Right cardiac atrium (tissue), 5 donors: ENCODE data around the gene GUF1. TPM values are rescaled to one million over a fixed set of nuclear protein-coding genes. Genes with fewer than 3 reads are reported as not detected.
A peak's percentile ranks its signal among the peaks of the same experiment; 100 is the strongest.

ENCODE experiments used
- ATAC-seq, 2 donors: fragments of 200-7000 bp; cut with Tn5 transposase; one replicate each; pipeline versions ENCODE4 v1.8.0 to v1.9.1; 2020; ENCODE audit warnings: moderate library complexity in 2 of 2, mild to moderate bottlenecking in 1 of 2
- DNase-seq, 3 donors: peaks; one replicate each; pipeline ENCODE4 v3.0.0-alpha.2; 2020
- H3K27ac ChIP-seq: one replicate; pipeline ENCODE4 v1.5.1; 2013; ENCODE audit warnings: mild to moderate bottlenecking, low read length, control low read depth, moderate library complexity
- H3K27me3 ChIP-seq: one replicate; pipeline ENCODE4 v1.6.1; 2013; ENCODE audit not compliant: control insufficient read depth, insufficient read depth
- H3K4me1 ChIP-seq: one replicate; pipeline ENCODE4 v1.6.1; 2013; ENCODE audit warnings: low read length; ENCODE audit not compliant: control insufficient read depth, insufficient read depth
- H3K4me3 ChIP-seq: one replicate; pipeline ENCODE4 v1.5.1; 2013; ENCODE audit warnings: low read length, control low read depth
- H3K9me3 ChIP-seq: one replicate; pipeline ENCODE4 v1.6.1; 2013; ENCODE audit warnings: low read length; ENCODE audit not compliant: control insufficient read depth
- WGBS: extraction: QIAGEN DNeasy Blood & Tissue Kit; methylation state at CpG from one replicate; pipeline ENCODE4 v1.1.7; 2013; 5-methylcytosine and 5-hydroxymethylcytosine counted together
- intact Hi-C, 4 donors: fragments of 100-400 bp; cut with DNase I; formaldehyde crosslinking; loops; one replicate each; pipeline versions ENCODE4 v1.11.0 to v1.14.0; 2022 to 2023
- long read RNA-seq, 4 donors: library from polyadenylated mRNA; unstranded; transcript quantifications; one replicate each; pipeline ENCODE4 v2.0.0, GENCODE V29; 2020 to 2021
- polyA plus RNA-seq: library from polyadenylated mRNA; stranded (reverse); fragments of 200-250 nt; gene quantifications from one replicate; pipeline ENCODE4 v1.2.3, GENCODE V29; 2013
- total RNA-seq, 4 donors: library from RNA; stranded (reverse); fragmentation: NEBNext Ultra II Directional; extraction: Animal tissue kit (Norgen Biotek cat#: 25700); gene quantifications; one replicate each; pipeline ENCODE4 v1.2.1, GENCODE V29; 2021
- donor health status: healthy with polysubstance abuse.
- donor health status: DM: no; HTN: yes; CAD: no.
- donor health status: DM: no; HTN: no; CAD: no.
- donor health status: DM: no; HTN: yes; CAD: no; lungs with severe emphysema.
- donor health status: DM: yes; HTN: yes; CAD: no.

The GUF1 gene, protein sequence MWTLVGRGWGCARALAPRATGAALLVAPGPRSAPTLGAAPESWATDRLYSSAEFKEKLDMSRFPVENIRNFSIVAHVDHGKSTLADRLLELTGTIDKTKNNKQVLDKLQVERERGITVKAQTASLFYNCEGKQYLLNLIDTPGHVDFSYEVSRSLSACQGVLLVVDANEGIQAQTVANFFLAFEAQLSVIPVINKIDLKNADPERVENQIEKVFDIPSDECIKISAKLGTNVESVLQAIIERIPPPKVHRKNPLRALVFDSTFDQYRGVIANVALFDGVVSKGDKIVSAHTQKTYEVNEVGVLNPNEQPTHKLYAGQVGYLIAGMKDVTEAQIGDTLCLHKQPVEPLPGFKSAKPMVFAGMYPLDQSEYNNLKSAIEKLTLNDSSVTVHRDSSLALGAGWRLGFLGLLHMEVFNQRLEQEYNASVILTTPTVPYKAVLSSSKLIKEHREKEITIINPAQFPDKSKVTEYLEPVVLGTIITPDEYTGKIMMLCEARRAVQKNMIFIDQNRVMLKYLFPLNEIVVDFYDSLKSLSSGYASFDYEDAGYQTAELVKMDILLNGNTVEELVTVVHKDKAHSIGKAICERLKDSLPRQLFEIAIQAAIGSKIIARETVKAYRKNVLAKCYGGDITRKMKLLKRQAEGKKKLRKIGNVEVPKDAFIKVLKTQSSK
- 10 to 100 TPM; 13.7 to 18.8 (median 16.9) TPM for total RNA-seq
- 13.5 TPM for polyA plus RNA-seq
- long read RNA-seq, donor 1, full-length matches to known transcripts, result 12 of 28 reads
- long read RNA-seq, donor 1, partial matches to known transcripts, result 3 of 28 reads
- long read RNA-seq, donor 1, other reads (novel, unspliced or antisense), result 13 of 28 reads
- long read RNA-seq, donor 2, full-length matches to known transcripts, result 5 of 8 reads
- long read RNA-seq, donor 2, partial matches to known transcripts, result 0 of 8 reads
- long read RNA-seq, donor 2, other reads (novel, unspliced or antisense), result 3 of 8 reads
- long read RNA-seq, donor 3, full-length matches to known transcripts, result 23 of 41 reads
- long read RNA-seq, donor 3, partial matches to known transcripts, result 5 of 41 reads
- long read RNA-seq, donor 3, other reads (novel, unspliced or antisense), result 13 of 41 reads
- long read RNA-seq, donor 4, full-length matches to known transcripts, result 5 of 9 reads
- long read RNA-seq, donor 4, partial matches to known transcripts, result 0 of 9 reads
- long read RNA-seq, donor 4, other reads (novel, unspliced or antisense), result 4 of 9 reads

DNA sequence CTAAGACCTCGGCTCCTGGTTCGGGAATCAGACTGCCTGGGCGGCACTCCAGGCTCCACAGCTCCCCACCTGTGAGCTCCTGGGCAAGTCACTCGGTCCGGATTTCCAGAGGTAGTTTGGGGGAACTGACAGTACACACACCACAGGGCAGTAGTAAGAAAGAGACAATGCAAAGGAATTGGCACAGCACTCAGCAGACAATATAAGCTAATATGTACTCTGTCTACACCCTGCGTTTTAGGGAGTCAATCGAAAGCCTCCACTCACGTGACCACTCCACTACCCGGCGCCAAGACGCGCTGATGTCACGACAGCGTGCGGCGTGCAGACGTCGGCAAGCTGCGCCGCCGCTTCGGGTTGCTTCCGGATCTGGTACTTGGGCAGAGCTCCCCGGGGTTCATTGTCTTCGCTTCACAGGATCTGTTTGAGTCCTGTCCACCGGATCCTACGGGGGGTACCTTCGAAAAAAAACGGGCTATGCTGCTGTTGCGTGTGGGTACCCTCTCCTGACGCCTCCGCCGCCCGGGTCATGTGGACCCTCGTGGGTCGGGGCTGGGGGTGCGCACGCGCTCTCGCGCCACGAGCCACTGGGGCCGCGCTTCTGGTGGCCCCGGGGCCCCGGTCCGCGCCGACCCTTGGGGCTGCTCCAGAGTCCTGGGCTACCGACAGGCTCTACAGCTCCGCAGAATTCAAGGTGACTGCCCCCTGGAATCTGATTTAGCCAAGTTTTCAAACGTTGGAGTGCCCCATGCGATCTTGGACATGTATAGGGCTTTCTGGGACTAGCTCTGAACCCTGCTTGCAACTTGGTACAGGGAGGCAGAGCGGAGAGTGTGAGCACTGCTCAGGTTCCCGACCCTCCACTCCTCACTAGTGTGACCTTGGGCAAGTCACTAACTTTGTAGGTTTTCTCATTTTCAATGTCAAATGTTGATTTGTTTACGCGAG is at the start of gene GUF1:
GUF1 (plus strand) TSS at position 327 of the 948 bp plus-strand sequence; CDS start at position 530, 203 bp downstream.
- under 1% methylated on average over 57 of the region's 57 CpGs for WGBS
- intact Hi-C loops, result no loop called here

DNA sequence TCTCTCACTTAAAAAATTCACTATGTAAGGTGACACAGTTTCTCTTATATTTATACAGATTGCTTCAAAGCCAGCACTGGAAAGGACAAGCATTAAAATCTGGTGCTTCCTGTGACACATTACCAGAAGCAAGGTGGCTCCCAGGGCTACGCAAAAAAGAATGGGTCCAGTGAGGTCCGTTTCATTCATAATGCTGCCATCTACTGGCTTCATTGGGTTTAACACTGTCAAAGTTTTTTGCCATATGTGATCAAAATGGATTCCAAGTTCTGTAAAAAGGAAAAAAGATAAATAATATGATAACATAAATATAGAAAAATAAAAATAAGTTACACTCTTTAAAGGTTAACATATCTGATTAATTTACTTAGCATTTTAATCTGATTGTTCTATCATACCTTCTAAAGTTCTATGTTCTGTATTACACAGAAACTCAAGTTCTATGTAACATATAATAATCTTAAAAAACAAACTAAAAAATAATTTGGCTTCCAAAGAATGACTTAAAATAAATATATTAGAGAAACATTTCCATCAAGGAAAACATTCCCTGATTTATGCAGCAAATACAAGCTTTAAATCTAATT is 48.8 kb upstream of the GUF1 start:
- Histone ChIP-seq H3K9me3 (no peaks in the 10 kb centered on the region), H3K4me1 (no peaks in the 10 kb centered on the region), H3K4me3 (no peak overlapping the region), H3K27me3 (no peaks in the 10 kb centered on the region), H3K27ac (no peak overlapping the region)
- 3% methylated on average over 2 of the region's 2 CpGs for WGBS
- intact Hi-C loops, result loop anchor here in 2 of 4 donors (10.0 kb wide), 1 partner anchor 1495 kb away; no protein-coding TSS in a partner anchor
- DNase-seq (peak in 2 of 3 donors; percentile 15 to 47), ATAC-seq (peak in 1 of 2 donors; percentile 62)

More for the DNA sequence above, at the start of gene GUF1:
- DNase-seq (peak; percentile 92 to 96 (median 95)), ATAC-seq (peak; percentile 99)
- no peaks in the 10 kb centered on the region for H3K9me3 ChIP-seq
- peak within 1 kb of the TSS; percentile 92 for H3K27ac ChIP-seq
- peak within 1 kb of the TSS; percentile 85 for H3K4me3 ChIP-seq
- no peaks in the 10 kb centered on the region for H3K27me3 ChIP-seq
- no peaks in the 10 kb centered on the region for H3K4me1 ChIP-seq

DNA sequence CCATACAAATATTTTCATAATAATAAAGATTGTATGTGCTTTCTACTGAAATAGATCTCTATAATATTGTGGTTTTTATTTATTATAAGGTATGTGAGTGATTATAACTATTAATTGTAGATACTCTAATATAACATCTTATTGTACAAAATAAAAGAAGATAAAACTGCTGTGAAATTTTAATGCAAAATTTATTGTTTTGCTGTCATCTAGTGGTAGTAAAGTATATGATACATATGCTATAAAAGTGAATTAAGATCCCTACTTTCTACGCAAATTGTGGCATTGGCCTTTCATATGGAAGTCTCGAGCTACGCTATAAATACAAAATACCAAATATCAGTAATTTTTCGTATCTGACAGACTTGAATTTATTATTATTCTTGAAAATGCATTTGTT is 46.1 kb upstream of the GUF1 start:
- H3K27me3 ChIP-seq, result no peaks in the 10 kb centered on the region
- DNase-seq (no peak), ATAC-seq (no peak)
- no peak overlapping the region for H3K4me3 ChIP-seq
- no peak overlapping the region for H3K27ac ChIP-seq
- intact Hi-C loops, result no loop called here
- 67% methylated on average over 4 of the region's 4 CpGs for WGBS
- H3K9me3 ChIP-seq, result no peaks in the 10 kb centered on the region
- no peaks in the 10 kb centered on the region for H3K4me1 ChIP-seq

DNA sequence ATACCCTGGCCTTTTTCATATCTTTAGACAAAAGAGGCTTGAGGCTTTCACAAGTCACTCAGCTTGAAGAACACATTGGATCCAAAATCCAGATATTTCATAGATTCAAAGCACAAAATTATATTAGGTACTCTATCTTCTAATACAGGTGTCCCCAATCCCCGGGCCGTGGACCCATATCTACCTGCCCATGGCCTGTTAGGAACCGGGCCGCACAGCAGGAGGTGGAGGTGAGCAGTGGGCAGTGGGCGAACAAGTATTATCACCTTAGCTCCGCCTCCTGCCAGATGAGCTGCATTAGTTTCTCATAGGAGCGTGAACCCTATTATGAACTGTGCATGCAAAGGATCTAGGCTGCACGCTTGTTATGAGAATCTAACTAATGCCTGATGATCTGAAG is 45.5 kb upstream of the GUF1 start:
- Histone ChIP-seq H3K27ac (no peak overlapping the region), H3K27me3 (no peaks in the 10 kb centered on the region), H3K4me1 (no peaks in the 10 kb centered on the region), H3K4me3 (no peak overlapping the region), H3K9me3 (no peaks in the 10 kb centered on the region)
- 78% methylated on average over 8 of the region's 8 CpGs for WGBS
- intact Hi-C loops, result no loop called here
- DNase-seq (no peak), ATAC-seq (no peak)

DNA sequence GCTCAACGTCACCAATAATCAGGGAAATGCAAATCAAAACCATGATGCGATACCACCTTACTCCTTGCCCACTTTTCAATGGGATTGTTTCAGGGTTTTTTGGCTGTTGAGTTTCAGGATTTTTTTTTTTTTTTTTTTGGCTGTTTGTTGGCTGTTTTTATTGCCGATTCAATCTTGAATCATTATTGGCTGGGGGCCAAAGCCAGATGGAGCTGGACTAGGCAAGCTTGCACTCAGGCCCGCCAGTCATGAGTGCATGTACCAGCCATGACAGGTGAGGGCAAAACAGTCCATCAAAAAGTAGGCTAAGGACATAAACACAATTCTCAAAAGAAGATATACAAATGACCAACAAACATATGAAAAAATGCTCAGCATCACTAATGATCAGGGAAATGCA is 40.1 kb upstream of the GUF1 start:
- intact Hi-C loops, result no loop called here
- Histone ChIP-seq H3K9me3 (no peaks in the 10 kb centered on the region), H3K4me1 (no peaks in the 10 kb centered on the region), H3K27me3 (no peaks in the 10 kb centered on the region), H3K4me3 (no peak overlapping the region), H3K27ac (no peak overlapping the region)
- ATAC-seq, result no peak
- peak in 1 of 3 donors; percentile 34 for DNase-seq
- WGBS, result 84% methylated on average over 4 of the region's 4 CpGs

DNA sequence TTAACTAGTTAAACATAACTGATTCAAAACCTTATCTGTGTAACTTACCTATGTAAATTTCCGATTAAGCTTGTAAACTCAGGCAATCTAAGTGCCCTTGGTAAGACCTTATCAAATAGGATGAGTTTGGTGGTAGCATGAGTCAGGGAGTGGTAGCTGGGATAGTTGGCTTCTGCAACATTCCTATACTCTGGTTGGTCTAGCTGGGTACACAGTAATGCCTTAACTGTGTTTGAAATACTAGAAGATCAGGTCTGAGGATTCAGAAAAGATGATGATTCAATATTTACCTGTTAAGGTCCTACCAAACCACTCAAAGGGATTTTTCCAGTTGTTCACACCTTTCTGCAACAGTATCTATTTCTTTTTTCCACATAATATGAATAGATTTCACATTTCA is 32.1 kb upstream of the GUF1 start:
- Histone ChIP-seq H3K4me3 (no peak overlapping the region), H3K27ac (no peak overlapping the region), H3K27me3 (no peaks in the 10 kb centered on the region), H3K9me3 (no peaks in the 10 kb centered on the region), H3K4me1 (no peaks in the 10 kb centered on the region)
- intact Hi-C loops, result no loop called here
- no peak for DNase-seq
- WGBS, result 74% methylated on average over 1 of the region's 1 CpG
- ATAC-seq, result no peak

DNA sequence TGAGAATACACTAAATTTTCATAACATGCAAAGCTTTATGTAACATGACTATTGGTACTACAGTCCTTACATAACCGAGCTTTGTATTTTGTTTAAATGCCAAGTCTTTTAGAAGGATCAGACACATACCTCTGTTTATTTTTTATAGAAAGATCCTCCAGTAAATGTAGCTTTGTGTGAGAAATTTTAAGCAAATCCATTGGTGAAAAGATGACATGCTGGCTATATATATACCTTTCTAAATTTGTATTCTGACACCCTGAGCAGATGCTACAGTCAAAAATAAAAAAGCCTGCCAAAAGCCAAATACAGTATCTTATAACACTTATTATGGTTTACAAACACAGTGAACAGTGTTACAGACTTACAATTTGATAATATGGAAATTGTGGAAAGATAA is 26.8 kb upstream of the GUF1 start, which contains the start of gene YIPF7:
YIPF7 (minus strand) TSS at position 201 of the 400 bp plus-strand sequence. CDS start 1,525 bp downstream, outside the sequence.
- WGBS, result 55% methylated on average over 1 of the region's 1 CpG
- no peak within 1 kb of the TSS for H3K27ac ChIP-seq
- no peak within 1 kb of the TSS for H3K4me3 ChIP-seq
- no peaks in the 10 kb centered on the region for H3K4me1 ChIP-seq
- no peaks in the 10 kb centered on the region for H3K27me3 ChIP-seq
- intact Hi-C loops, result no loop called here
- ATAC-seq, result no peak
- DNase-seq, result no peak
- H3K9me3 ChIP-seq, result no peaks in the 10 kb centered on the region

DNA sequence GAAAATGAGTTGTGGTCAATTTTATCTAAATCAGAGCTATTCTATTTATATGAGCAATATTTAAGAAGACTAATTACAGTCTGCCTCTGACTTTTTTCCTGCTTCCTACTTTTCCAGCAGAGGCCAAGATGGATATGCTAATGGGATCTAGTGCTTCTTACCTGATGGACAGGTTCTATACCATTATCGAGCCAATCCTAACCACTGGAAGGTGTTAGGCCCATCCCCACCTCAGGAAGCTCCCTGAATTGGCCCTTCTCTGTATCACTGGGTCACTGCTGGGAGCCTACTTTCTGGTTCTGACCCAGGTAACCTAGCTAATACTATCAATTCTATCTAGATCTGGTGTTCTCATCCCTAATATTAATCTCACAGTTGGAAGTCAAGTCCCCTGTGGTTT is 26.2 kb upstream of the GUF1 start:
- WGBS, result 71% methylated on average over 1 of the region's 1 CpG
- Histone ChIP-seq H3K4me3 (no peak overlapping the region), H3K27ac (no peak overlapping the region), H3K4me1 (no peaks in the 10 kb centered on the region), H3K27me3 (no peaks in the 10 kb centered on the region), H3K9me3 (no peaks in the 10 kb centered on the region)
- ATAC-seq, result no peak
- intact Hi-C loops, result no loop called here
- DNase-seq, result no peak

DNA sequence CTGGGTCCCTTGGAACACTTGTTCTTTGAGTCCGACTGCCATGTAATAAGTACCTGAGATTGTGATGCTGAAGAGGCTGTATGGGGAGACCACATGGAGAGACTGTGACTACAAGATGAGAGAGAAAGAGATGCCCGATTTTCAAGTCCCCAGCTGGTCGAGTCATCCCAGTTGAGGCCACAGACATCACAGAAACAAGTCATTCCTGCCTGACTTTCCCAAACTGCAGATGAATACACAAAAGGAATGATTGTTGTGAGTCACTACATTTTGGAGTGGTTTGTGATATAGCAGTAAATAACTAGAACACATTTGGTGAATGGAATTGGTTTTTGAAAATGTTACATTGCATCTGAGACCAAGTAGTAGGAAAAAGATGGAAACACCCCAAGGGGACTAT is 17.8 kb upstream of the GUF1 start:
- H3K9me3 ChIP-seq, result no peaks in the 10 kb centered on the region
- H3K27ac ChIP-seq, result no peak overlapping the region
- intact Hi-C loops, result no loop called here
- peaks cover 1% of the 10 kb centered on the region for H3K4me1 ChIP-seq
- H3K4me3 ChIP-seq, result no peak overlapping the region
- ATAC-seq (no peak), DNase-seq (no peak)
- no peaks in the 10 kb centered on the region for H3K27me3 ChIP-seq
- 42% methylated on average over 3 of the region's 3 CpGs for WGBS
